HS-27A (cell line): Measurements from ENCODE around the gene ESPNL.
"Not testable (repeated sequence)": the region's sequence is repeated elsewhere in the genome, so short reads cannot be mapped to it uniquely, and the experiment has no call there.

Source experiments
- DNase-seq: peaks from one replicate; pipeline ENCODE4 v3.0.0-alpha.2; 2012; ENCODE audit warnings: low read depth, missing footprints

The ESPNL gene

GRCh38 chr2:238115709-238116108, 15.6 kb downstream of the ESPNL start:
- DNase-seq, result not testable (repeated sequence)

GRCh38 chr2:238116298-238117198, 16.4 kb downstream of the ESPNL start:
- DNase-seq, result no peak

- no peak for DNase-seq
Measured at GRCh38 chr2:238117199-238118154, 17.3 kb downstream of the ESPNL start.

- no peak for DNase-seq
Measured at GRCh38 chr2:238119756-238120462, 19.8 kb downstream of the ESPNL start.

GRCh38 chr2:238120463-238121298, 20.5 kb downstream of the ESPNL start:
- DNase-seq, result no peak

- DNase-seq, result no peak
Measured at GRCh38 chr2:238121511-238122286, 21.6 kb downstream of the ESPNL start.

- DNase-seq, result no peak
Measured at GRCh38 chr2:238122287-238123217, 22.4 kb downstream of the ESPNL start.

GRCh38 chr2:238123218-238123971, 23.3 kb downstream of the ESPNL start:
- no peak for DNase-seq

- DNase-seq, result no peak
Measured at GRCh38 chr2:238123991-238124470, 23.9 kb downstream of the ESPNL start.

GRCh38 chr2:238124488-238125126, 24.5 kb downstream of the ESPNL start:
- no peak for DNase-seq

GRCh38 chr2:238125127-238125885, 25.2 kb downstream of the ESPNL start:
- no peak for DNase-seq

- no peak for DNase-seq
Measured at GRCh38 chr2:238126338-238126737, 26.2 kb downstream of the ESPNL start.

GRCh38 chr2:238126775-238127164, 26.6 kb downstream of the ESPNL start:
- DNase-seq, result no peak

- no peak for DNase-seq
Measured at GRCh38 chr2:238127165-238128060, 27.3 kb downstream of the ESPNL start.

- DNase-seq, result no peak
Measured at GRCh38 chr2:238128061-238128440, 27.9 kb downstream of the ESPNL start.

GRCh38 chr2:238128534-238129001, 28.4 kb downstream of the ESPNL start:
- no peak for DNase-seq
